Neural cell (in vitro differentiated cells): ENCODE results near the gene PTPRN2. TPM values are rescaled to one million over a fixed set of nuclear protein-coding genes. Genes with fewer than 3 reads are reported as not detected.

ENCODE experiments used
- H2AFZ ChIP-seq: fragments of 200-600, 300-800 bp; sonication (generic), shearing (Covaris generic); 2 replicates; pipeline ENCODE4 v1.6.0; 2014; ENCODE audit warnings: low read depth, mild to moderate bottlenecking, antibody characterized with exemption, low read length, moderate library complexity
- H3F3A ChIP-seq: fragments of 200-600 bp; shearing (Covaris generic); 2 replicates; pipeline ENCODE4 v1.6.1; 2016; ENCODE audit warnings: mild to moderate bottlenecking, moderate library complexity, mixed read lengths, antibody characterized with exemption, low read length; ENCODE audit not compliant: insufficient read depth, poor library complexity, severe bottlenecking
- H3K27ac ChIP-seq: fragments of 200-600, 300-800 bp; sonication (generic), shearing (Covaris generic); 2 replicates; pipeline ENCODE4 v1.5.1; 2014; ENCODE audit warnings: mild to moderate bottlenecking, low read length, moderate library complexity
- H3K27me3 ChIP-seq: fragments of 300-800, 200-600 bp; sonication (generic), shearing (Covaris generic); 2 replicates; pipeline ENCODE4 v1.6.0; 2014; ENCODE audit warnings: mild to moderate bottlenecking, low read depth, low read length, moderate library complexity; ENCODE audit not compliant: insufficient read depth
- H3K36me3 ChIP-seq: fragments of 300-800, 200-600 bp; sonication (generic), shearing (Covaris generic); 2 replicates; pipeline ENCODE4 v1.5.1; 2014; ENCODE audit warnings: mild to moderate bottlenecking, antibody characterized with exemption, low read length, moderate library complexity; ENCODE audit not compliant: insufficient read depth
- H3K4me2 ChIP-seq: fragments of 300-800, 200-600 bp; sonication (generic), shearing (Covaris generic); 2 replicates; pipeline ENCODE4 v1.6.0; 2014; ENCODE audit warnings: mild to moderate bottlenecking, low read length
- H3K4me3 ChIP-seq: fragments of 300-800, 200-600 bp; sonication (generic), shearing (Covaris generic); 2 replicates; pipeline ENCODE4 v1.5.1; 2014; ENCODE audit warnings: mild to moderate bottlenecking, low read length, moderate library complexity
- H3K79me2 ChIP-seq: fragments of 200-600 bp; shearing (Covaris generic); replicated peaks from 2 replicates; pipeline ENCODE4 v1.6.0; 2014; ENCODE audit warnings: mild to moderate bottlenecking, low read length, moderate library complexity; ENCODE audit not compliant: insufficient read depth
- H3K9ac ChIP-seq: fragments of 300-800, 200-600 bp; sonication (generic), shearing (Covaris generic); 2 replicates; pipeline ENCODE4 v1.6.1; 2016; ENCODE audit warnings: mild to moderate bottlenecking, low read length, mixed read lengths
- H3K9me2 ChIP-seq: fragments of 200-600 bp; shearing (Covaris generic); 2 replicates; pipeline ENCODE4 v1.6.1; 2016; ENCODE audit warnings: mild to moderate bottlenecking, low read length, mixed read lengths; ENCODE audit not compliant: insufficient read depth
- H3K9me3 ChIP-seq: fragments of 200-600, 300-800 bp; sonication (generic), shearing (Covaris generic); 2 replicates; pipeline ENCODE4 v1.6.1; 2016; ENCODE audit warnings: mild to moderate bottlenecking, mixed run types, low read length, moderate library complexity, mixed read lengths
- H4K20me1 ChIP-seq: fragments of 200-600 bp; shearing (Covaris generic); 2 replicates; pipeline ENCODE4 v1.6.1; 2016; ENCODE audit warnings: mild to moderate bottlenecking, mixed run types; ENCODE audit not compliant: insufficient read depth
- EP300 ChIP-seq: fragments of 450-650 bp; conservative IDR thresholded peaks from 2 replicates; pipeline ENCODE4 v1.6.1; 2014; ENCODE audit warnings: antibody characterized with exemption, mild to moderate bottlenecking, moderate library complexity; ENCODE audit not compliant: poor library complexity, severe bottlenecking
- EZH2 ChIP-seq: fragments of 200-600, 300-800 bp; shearing (Covaris generic), sonication (generic); IDR thresholded peaks from 2 replicates; pipeline ENCODE4 v1.6.1; 2014; ENCODE audit warnings: antibody characterized with exemption, low read length, borderline replicate concordance, mild to moderate bottlenecking; ENCODE audit not compliant: insufficient read depth, poor library complexity, severe bottlenecking
- MXI1 ChIP-seq: fragments of 450-650 bp; conservative IDR thresholded peaks from 2 replicates; pipeline ENCODE4 v1.6.1; 2014; ENCODE audit warnings: antibody characterized with exemption, mild to moderate bottlenecking; ENCODE audit not compliant: poor library complexity, severe bottlenecking
- POLR2AphosphoS5 ChIP-seq: IDR thresholded peaks from 2 replicates; pipeline ENCODE4 v1.6.1; 2012
- RAD21 ChIP-seq: fragments of 450-650 bp; conservative IDR thresholded peaks from 2 replicates; pipeline ENCODE4 v1.6.1; 2014; ENCODE audit warnings: antibody characterized with exemption, mild to moderate bottlenecking, moderate library complexity
- SMC3 ChIP-seq: fragments of 450-650 bp; conservative IDR thresholded peaks from 2 replicates; pipeline ENCODE4 v1.6.1; 2014; ENCODE audit warnings: antibody characterized with exemption, mild to moderate bottlenecking, moderate library complexity; ENCODE audit not compliant: poor library complexity
- TAF1 ChIP-seq: IDR thresholded peaks from 2 replicates; pipeline ENCODE4 v1.6.1; 2012; ENCODE audit warnings: low read depth
- polyA plus RNA-seq: library from polyadenylated mRNA; depleted of rRNA; stranded (reverse); fragments of >200 nt; gene quantifications from 2 replicates; pipeline ENCODE4 v1.2.3, GENCODE V29; 2014
- TF ChIP-seq, protein P1 (sequence below): IDR thresholded peaks from 2 replicates; pipeline ENCODE4 v1.6.1; 2012; ENCODE audit warnings: borderline replicate concordance
- TF ChIP-seq, protein P2 (sequence below): fragments of 450-650 bp; IDR thresholded peaks from 2 replicates; pipeline ENCODE4 v1.5.1; 2014; ENCODE audit warnings: antibody characterized with exemption, mild to moderate bottlenecking, moderate library complexity; ENCODE audit not compliant: poor library complexity, severe bottlenecking

PTPRN2 gene
- polyA plus RNA-seq, 1 donor from 2014 or later, result 31.0 TPM

DNA sequence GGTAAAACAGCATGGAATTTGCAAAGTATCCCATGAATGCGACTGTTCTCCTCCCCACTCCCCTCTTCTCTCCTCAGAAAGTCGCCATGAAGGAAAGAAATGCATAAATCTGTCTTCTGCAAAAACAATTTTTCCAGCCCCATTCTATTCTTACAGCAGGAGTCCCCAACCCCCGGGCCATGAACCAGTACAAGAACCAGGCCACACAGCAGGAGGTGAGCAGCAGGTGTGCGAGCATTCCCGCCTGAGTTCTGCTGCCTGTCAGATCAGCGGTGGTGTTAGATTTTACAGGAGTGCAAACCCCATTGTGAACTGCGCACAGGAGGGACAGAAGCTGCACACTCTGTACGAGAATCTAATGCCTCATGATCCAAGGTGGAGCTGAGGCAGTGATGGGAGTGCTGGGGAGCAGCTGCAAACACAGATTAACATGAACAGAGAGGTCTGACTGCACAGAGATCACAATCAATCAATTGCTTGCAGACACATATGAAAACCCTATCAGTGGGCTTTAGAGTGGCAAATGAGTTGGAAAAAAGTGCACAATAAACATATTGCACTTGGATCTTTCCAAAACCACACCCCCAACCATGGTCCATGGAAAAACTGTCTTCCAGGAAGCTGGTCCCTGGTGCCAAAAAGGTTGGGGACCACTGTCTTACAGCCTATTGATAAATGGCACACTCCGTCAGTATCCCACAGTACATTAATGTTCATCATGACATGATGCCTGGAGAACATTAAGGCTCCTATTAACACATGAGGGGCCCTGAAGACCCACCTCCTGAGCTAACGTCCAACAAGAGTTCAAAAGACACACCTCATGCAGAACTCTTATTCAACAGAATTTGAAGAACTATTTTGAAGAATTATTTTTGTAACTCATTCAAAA lies 205.0 kb downstream of the PTPRN2 start:
- Histone ChIP-seq H3K79me2 (no peaks in the 10 kb centered on the region), H2AFZ (no peak overlapping the region), H3K27ac (no peak overlapping the region), H3K9ac (no peak overlapping the region), H4K20me1 (no peaks in the 10 kb centered on the region), H3K9me2 (no peaks in the 10 kb centered on the region), H3K9me3 (peaks cover 5% of the 10 kb centered on the region), H3K4me2 (no peak overlapping the region), H3K36me3 (no peaks in the 10 kb centered on the region), H3K27me3 (no peaks in the 10 kb centered on the region), H3K4me3 (no peak overlapping the region), H3F3A (no peaks in the 10 kb centered on the region)
- TF ChIP-seq, protein P1, sequence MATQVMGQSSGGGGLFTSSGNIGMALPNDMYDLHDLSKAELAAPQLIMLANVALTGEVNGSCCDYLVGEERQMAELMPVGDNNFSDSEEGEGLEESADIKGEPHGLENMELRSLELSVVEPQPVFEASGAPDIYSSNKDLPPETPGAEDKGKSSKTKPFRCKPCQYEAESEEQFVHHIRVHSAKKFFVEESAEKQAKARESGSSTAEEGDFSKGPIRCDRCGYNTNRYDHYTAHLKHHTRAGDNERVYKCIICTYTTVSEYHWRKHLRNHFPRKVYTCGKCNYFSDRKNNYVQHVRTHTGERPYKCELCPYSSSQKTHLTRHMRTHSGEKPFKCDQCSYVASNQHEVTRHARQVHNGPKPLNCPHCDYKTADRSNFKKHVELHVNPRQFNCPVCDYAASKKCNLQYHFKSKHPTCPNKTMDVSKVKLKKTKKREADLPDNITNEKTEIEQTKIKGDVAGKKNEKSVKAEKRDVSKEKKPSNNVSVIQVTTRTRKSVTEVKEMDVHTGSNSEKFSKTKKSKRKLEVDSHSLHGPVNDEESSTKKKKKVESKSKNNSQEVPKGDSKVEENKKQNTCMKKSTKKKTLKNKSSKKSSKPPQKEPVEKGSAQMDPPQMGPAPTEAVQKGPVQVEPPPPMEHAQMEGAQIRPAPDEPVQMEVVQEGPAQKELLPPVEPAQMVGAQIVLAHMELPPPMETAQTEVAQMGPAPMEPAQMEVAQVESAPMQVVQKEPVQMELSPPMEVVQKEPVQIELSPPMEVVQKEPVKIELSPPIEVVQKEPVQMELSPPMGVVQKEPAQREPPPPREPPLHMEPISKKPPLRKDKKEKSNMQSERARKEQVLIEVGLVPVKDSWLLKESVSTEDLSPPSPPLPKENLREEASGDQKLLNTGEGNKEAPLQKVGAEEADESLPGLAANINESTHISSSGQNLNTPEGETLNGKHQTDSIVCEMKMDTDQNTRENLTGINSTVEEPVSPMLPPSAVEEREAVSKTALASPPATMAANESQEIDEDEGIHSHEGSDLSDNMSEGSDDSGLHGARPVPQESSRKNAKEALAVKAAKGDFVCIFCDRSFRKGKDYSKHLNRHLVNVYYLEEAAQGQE, result no peak
- TF ChIP-seq MXI1, result no peak
- no peak for TF ChIP-seq TAF1
- no peak for TF ChIP-seq POLR2AphosphoS5

DNA sequence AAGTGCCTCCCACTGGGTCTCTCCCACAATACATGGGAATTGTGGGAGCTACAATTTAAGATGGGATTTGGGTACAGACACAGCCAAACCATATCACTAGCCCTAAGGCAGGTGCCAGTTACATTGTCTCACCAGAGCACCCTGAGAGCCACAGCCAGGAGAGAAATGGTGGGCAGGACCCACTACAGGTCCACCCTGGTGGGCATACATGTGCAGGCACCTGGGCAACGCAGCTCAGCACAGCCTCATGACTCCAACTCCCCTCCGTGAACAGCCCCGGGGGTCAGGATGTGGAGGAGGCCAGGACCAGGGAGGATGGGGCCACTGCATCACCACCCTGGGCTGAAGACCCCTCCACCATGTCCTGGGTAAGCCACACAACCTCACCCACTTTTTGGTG lies 205.7 kb downstream of the PTPRN2 start:
- Histone ChIP-seq H4K20me1 (no peaks in the 10 kb centered on the region), H3K36me3 (no peaks in the 10 kb centered on the region), H3F3A (no peaks in the 10 kb centered on the region), H3K9me2 (no peaks in the 10 kb centered on the region), H2AFZ (no peak overlapping the region), H3K9ac (no peak overlapping the region), H3K27me3 (no peaks in the 10 kb centered on the region), H3K4me3 (no peak overlapping the region), H3K9me3 (peaks cover 5% of the 10 kb centered on the region), H3K27ac (no peak overlapping the region), H3K4me2 (no peak overlapping the region), H3K79me2 (no peaks in the 10 kb centered on the region)
- TF ChIP-seq, protein P1, result no peak
- TF ChIP-seq RAD21, result no peak
- no peak for TF ChIP-seq TAF1
- TF ChIP-seq POLR2AphosphoS5, result no peak
- no peak for TF ChIP-seq SMC3
- no peak for TF ChIP-seq EZH2
- no peak for TF ChIP-seq EP300
- TF ChIP-seq, protein P2, sequence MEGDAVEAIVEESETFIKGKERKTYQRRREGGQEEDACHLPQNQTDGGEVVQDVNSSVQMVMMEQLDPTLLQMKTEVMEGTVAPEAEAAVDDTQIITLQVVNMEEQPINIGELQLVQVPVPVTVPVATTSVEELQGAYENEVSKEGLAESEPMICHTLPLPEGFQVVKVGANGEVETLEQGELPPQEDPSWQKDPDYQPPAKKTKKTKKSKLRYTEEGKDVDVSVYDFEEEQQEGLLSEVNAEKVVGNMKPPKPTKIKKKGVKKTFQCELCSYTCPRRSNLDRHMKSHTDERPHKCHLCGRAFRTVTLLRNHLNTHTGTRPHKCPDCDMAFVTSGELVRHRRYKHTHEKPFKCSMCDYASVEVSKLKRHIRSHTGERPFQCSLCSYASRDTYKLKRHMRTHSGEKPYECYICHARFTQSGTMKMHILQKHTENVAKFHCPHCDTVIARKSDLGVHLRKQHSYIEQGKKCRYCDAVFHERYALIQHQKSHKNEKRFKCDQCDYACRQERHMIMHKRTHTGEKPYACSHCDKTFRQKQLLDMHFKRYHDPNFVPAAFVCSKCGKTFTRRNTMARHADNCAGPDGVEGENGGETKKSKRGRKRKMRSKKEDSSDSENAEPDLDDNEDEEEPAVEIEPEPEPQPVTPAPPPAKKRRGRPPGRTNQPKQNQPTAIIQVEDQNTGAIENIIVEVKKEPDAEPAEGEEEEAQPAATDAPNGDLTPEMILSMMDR, result no peak
- no peak for TF ChIP-seq MXI1
